Left cardiac atrium (tissue), 4 donors: ENCODE results near the gene MNT. TPM values are rescaled to one million over a fixed set of nuclear protein-coding genes. Genes with fewer than 3 reads are reported as not detected.

Source experiments
- ATAC-seq, 2 donors: fragments of 200-7000 bp; cut with Tn5 transposase; one replicate each; pipeline ENCODE4 v1.9.1; 2020; ENCODE audit warnings: mild to moderate bottlenecking in 2 of 2, moderate library complexity in 2 of 2
- DNase-seq: peaks from one replicate; pipeline ENCODE4 v3.0.0-alpha.2; 2020
- intact Hi-C, 2 donors: fragments of 100-400 bp; cut with DNase I; formaldehyde crosslinking; loops; one replicate each; pipeline versions ENCODE4 v1.14.1 to v1.15.1; 2022 to 2023
- total RNA-seq, 2 donors: library from RNA; stranded (reverse); fragmentation: NEBNext Ultra II Directional; extraction: Animal tissue kit (Norgen Biotek cat#: 25700); gene quantifications; one replicate each; pipeline ENCODE4 v1.2.1, GENCODE V29; 2021
- donor health status: DM: no; HTN: yes; CAD: no.
- donor health status: DM: no; HTN: yes; CAD: no; lungs with severe emphysema.
- donor health status: DM: yes; HTN: yes; CAD: no.
- donor health status: Dilated cardiomyopathy.

Gene MNT
- total RNA-seq, 2 donors from 2014 or later: 11.2 to 12.7 TPM

DNA sequence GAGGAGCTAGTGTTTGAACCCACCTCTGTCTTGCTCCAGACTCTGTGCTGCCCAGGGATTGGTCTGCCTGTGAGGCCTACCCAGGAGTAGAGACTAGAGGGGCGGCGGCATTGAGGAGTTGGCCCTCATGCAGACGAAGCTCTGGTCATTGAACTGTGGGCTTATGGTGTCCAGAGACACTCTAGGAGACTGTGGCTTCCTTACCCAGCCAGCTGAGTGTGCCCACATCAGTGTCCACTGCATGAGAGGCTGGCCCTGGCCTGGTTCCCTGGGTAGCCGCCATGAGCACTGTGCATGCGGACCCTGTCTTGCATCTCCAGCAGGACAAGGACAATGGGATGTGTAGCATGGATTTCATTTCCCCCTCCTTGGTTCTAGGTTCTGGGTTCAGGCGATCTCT, 49.6 kb downstream of the MNT start:
- ATAC-seq: no peak
- DNase-seq: no peak

DNA sequence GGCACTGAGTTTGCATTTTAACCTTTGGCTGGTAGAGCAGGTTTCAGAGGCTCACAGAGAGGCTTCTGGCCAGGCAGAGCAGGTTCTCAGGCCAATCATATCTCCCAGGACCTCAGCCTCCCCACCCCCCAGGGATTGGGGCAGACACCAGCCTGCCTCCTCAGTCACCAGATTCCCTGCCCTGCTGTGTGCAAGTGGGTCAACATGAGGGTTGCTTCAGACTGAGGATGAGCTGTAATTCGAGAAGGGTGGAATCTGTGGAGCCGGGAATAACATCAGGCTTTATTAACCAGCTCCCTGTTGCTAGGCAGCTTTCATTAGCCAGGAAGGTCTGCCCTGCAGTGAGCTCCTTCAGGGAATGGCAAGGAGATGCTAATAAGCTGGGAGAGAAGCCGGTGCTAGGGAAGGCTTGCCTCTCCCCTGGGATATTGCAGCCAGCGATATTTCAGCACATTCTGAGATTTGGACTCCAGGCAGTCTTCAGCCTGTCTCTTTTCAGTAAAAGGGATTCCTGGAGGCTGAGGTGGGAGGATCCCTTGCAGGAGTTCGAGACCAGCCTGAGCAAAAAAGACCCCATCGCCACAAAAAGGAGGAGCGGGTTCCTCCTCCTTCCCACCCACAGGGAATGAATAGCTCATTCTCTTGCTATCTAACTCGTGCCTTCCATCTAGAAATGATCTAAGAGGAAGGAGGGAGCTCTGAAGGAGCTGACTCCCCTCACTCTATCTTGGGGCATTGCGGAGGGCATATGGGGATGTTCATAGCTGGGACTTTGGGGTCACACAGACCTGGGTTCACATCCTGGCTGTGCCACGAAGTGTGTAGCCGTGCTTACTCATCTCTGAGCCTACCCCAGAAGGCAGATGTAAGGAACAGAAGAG, 52.8 kb downstream of the MNT start:
- DNase-seq: no peak
- intact Hi-C loops: no loop called here
- ATAC-seq: peak; percentile 65 to 75

More for the DNA sequence above, 49.6 kb downstream of the MNT start:
- intact Hi-C loops: no loop called here

DNA sequence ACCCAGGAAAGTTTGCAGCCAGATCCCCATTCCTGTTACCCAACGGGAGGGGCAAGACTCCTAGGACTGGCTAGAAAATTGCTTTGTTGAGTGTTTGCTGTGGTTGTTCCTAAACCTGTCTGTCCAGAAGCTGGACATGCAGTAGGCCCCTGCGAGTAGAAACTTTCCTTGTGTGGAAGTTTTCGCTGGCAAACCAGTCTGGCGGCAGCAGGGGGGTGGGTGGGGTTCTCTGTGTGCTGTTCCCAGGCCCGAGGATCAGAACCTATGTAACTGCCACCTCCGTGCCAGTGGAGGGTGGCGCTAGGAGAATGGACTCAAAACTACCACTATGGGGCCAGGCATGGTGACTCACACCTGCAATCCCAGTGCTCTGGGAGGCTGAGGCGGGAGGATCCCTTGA, 54.4 kb downstream of the MNT start:
- intact Hi-C loops: no loop called here
- DNase-seq (no peak), ATAC-seq (no peak)

DNA sequence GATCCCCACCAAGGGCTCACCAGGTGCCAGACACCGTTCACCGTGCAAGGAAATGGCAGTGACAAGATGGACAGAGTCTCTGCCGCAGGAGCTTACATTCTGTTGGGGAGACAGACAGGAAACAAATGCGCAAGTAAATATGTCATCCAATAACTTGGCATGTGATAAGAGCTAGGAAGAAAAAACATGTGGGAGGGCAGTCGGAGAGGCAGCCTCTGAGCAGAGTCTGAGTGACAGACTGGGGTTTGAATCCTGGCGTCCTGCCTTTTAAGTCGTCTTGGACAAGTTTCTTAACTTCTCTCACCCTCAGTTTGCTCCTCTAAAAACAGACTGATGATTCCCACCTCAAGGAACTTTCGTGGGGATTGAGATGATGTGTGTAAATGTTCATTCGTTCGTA, 56.3 kb downstream of the MNT start:
- no peak for DNase-seq
- intact Hi-C loops: no loop called here
- ATAC-seq: no peak

DNA sequence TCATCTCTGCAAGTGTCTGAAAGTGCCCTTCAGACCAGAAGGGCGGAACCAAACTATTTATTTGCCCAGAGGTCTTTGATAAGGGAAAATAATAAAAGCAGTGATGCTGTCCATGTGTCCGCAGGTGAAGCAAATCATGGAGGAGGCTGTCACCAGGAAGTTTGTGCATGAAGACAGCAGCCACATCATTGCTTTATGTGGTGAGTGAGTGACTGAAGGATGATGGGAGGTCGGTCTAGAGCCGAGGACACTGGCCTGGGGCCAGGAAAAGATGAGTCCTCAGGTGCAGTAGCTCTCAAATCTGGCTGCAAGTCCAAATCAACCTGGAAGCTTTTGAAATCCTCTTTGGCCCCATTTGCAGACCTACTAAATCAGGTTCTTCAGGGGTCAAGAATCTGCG, 57.4 kb downstream of the MNT start:
- DNase-seq (no peak), ATAC-seq (no peak)
- intact Hi-C loops: no loop called here

DNA sequence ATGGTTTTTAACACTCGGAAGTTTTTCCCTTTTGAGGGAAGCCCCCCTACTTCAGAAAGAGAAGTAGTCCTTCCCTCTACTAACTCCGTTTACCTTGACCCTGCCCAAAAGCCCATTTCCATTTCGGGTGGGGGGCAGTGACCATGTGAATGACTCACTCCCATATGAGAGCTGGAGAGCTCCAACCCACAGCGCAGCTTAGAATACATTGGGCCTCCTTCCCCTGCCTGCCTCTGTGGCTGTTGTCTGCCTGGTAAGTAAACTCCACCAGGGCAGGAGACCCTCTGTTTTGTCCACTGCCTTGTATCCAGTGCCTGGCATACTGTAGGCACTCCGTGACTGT, 62.6 kb downstream of the MNT start:
- DNase-seq (no peak), ATAC-seq (no peak)
- intact Hi-C loops: no loop called here

DNA sequence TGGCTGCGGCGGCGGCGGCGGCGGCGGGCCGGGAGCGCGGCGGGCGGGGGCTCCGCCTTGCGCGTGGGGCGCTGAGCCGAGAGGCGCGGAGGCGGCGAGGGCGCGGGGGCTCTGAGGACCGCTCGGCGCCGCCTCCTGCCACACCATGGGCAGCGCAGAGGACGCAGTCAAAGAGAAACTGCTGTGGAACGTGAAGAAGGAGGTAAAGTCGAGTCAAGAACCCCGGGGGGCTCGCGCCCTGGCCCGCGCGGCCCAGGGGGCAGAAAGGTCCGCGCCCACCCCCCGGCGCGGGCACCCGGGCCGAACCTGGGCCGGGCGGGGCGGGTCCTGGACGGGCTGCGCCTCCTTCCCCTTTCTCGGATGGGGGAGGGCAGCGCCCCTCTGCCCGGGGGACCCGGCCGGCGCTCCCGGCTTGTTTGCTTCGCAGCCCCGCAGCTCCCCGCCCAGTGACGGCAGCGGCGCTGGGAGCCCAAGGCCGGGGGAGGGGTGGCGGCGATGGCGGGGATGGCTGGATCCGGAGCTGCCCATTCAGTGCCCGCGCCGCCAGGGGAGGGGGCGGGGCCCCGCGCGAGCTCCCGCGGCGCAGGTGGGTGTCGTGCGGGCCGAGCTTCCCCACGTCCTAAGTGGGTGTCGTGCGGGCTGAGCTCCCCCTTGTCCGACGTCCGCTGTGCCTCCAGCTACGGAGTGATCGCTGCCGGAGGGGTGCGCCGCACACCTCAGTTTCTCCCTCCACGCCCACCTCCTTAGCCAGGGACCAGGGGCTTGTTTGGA, 63.1 kb downstream of the MNT start:
- ATAC-seq (peak; percentile 54 to 68), DNase-seq (peak; percentile 75)
- intact Hi-C loops: no loop called here

DNA sequence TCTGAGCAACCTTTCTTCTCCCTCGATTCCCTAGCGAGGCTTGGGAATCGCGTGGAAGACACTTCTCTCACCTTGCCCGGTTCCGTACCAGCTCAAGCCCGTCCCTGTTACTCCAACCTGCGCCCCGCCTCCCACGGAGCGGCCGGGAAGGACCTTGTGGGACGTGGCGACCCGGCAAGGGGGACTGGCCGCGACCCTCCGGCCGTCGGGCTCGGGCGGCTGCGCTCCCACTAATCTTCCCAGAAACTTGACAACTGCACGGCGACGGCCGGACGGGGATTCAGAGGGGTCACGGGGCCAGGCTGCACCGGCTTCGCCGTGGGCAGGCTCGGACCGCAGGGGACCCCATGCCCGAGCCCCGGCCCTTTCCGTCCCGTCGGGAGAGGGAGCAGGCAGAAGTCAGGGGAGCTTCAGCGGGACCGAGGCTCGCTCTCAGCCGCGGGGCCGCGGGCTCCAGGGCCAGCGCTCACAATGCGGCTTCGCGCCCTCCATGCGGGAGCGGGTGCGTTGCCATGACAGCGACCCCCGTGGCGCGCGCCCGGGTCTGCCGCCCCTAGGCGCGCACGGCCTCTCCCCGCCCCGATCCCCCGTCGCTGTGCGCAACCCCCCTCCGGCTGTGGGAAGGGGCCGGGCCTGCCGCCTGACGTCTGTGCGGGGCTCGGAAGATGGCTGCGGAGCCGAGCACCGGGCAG, 63.9 kb downstream of the MNT start, which contains the start of gene SGSM2:
SGSM2 (plus strand) TSS at position 650 of the 692 bp plus-strand sequence. CDS start 188 bp downstream, outside the sequence.
- ATAC-seq: peak; percentile 80 to 85
- intact Hi-C loops: no loop called here
- DNase-seq: peak; percentile 77

DNA sequence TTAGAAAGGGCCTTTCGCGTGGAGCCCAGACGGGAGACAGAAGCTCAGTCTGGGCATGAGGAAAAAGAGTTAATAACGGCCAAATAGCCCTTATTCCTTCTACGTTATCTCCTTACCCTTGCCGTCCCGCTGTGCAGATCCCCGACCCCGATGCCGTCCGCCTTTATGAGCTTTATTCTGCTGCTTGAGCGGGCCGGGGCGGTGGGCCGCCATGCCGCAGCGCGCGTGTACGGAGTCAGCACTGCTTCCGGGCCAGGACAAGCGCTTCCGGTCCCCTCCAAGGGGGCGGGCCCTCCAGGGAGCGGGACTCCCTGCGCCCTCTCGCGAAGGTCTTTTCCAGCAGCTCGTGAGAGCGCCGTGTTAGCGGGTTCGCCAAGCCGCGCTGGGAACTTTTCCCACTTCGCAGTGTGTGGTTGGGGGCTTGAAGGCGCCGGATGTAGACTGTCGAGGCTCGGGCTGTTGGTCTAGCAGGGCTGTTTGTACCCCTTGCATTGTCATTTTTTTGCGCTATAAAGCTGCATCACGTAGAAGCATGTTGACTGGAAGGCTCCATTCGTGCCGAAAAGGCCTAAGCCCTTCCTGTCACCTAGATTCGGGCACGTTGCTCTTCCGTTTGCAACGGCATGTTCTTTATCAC, 64.5 kb downstream of the MNT start, which contains the start of gene TSR1:
TSR1 (minus strand) TSS at position 243 of the 637 bp plus-strand sequence; CDS start at position 213, 30 bp downstream.
- DNase-seq: peak; percentile 94
- ATAC-seq: peak; percentile 94 to 96
- intact Hi-C loops: no loop called here

DNA sequence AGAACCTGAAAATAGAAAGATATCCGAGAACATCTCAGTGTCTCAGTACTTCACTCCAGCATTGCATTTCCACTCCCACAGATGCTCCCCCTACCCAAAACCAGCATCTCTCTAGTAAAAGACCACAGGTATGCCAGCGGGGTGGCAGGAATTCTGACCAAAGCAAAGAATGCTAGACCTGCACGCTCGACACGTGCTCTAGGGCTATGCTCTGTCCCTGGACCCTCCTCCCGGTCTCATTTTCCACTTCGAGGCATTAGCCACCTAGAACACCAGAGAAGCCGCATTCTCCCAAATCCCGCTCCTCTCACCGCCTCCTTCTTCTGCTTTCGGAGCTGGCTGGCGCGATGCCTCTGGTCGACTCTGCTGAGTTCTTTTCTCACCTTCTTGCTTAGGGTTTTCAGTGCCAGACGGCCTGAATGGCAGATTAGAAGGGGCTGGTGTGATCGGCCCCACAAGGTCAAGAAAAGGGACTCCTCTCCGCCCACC, 65.1 kb downstream of the MNT start:
- intact Hi-C loops: no loop called here
- DNase-seq: peak; percentile 33
- ATAC-seq: no peak

Other genes starting within 250 kb of the MNT start
- 10 to 100 TPM; 22.3 to 23.0 TPM for gene SMG6, start 97.3 kb downstream of the MNT start, total RNA-seq
- gene SRR, start 97.1 kb downstream of the MNT start, total RNA-seq: 10 to 100 TPM in 1 of 2 donors, 1 to 10 TPM in 1; 8.7 to 14.5 TPM
- 10 to 100 TPM; 15.9 to 25.3 TPM for gene TSR1, start 64.6 kb downstream of the MNT start, total RNA-seq
- 10 to 100 TPM; 30.7 to 35.5 TPM for gene SGSM2, start 63.6 kb downstream of the MNT start, total RNA-seq
- gene METTL16, start 110.8 kb upstream of the MNT start, total RNA-seq: 10 to 100 TPM; 19.2 to 22.7 TPM
- gene PAFAH1B1, start 192.6 kb upstream of the MNT start, total RNA-seq: 100 to 1,000 TPM in 1 of 2 donors, 10 to 100 TPM in 1; 84.0 to 120 TPM